ENCODE data around the gene GNA14. TPM values are rescaled to one million over a fixed set of nuclear protein-coding genes. Genes with fewer than 3 reads are reported as not detected.

The GNA14 gene
- total RNA-seq, 1 experiment from 2014 or later, result 0.37 TPM

DNA sequence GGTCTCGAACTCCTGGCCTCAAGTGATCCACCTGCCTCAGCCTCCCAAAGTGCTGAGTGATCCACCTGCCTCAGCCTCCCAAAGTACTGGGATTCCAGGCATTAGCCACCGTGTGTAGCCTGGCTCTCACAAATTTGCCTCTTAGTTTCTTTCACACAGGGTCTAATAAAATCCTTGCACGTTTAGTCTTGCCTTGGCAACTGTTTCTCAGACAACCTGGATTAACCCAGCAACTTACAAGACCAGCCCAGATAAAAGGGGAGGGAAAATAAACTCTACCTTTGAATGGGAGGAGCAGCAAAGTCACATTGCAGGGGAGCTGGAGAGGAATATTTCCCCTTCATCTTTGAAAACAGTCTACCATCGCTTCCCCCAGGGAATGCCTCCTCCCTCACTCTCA, 29.3 kb upstream of the GNA14 start:
- H3K9me3 Mint-ChIP-seq, result no peaks in the 10 kb centered on the region
- no peak overlapping the region for H2AFZ ChIP-seq (ENCODE audit: low read length)
- H4K8ac ChIP-seq (replicated peaks; ENCODE audit: insufficient read length, low read depth, low read length), result no peak overlapping the region
- no peak overlapping the region for H3K27ac Mint-ChIP-seq
- no peak overlapping the region for H2BK120ac ChIP-seq (ENCODE audit: low read depth, low read length, poor library complexity, severe bottlenecking)
- no peak overlapping the region for H3K27ac ChIP-seq (ENCODE audit: insufficient read length, low read depth, low read length)
- DNase-seq, result no peak
- H2BK5ac ChIP-seq (ENCODE audit: insufficient read length, low read length), result no peak overlapping the region
- no peak overlapping the region for H3K14ac ChIP-seq (ENCODE audit: insufficient read depth, low read length)
- no peak overlapping the region for H3K23ac ChIP-seq (ENCODE audit: insufficient read length, low read depth, low read length)
- no peak overlapping the region for H4K5ac ChIP-seq (ENCODE audit: insufficient read length, low read depth, low read length)
- H3K79me1 ChIP-seq (ENCODE audit: insufficient read depth, low read depth, low read length, poor library complexity, severe bottlenecking), result no peaks in the 10 kb centered on the region
- no peaks in the 10 kb centered on the region for H3K27me3 Mint-ChIP-seq (ENCODE audit: low read depth)
- no peaks in the 10 kb centered on the region for H3K23me2 ChIP-seq (ENCODE audit: insufficient read length, low read depth, low read length, poor library complexity, severe bottlenecking)
- no peak overlapping the region for H3K56ac ChIP-seq (ENCODE audit: insufficient read length, low read depth, low read length)
- H3K79me2 ChIP-seq (ENCODE audit: insufficient read depth, low read length), result no peaks in the 10 kb centered on the region
- H3K4me1 ChIP-seq (ENCODE audit: insufficient read depth, low read length), result no peaks in the 10 kb centered on the region
- no peaks in the 10 kb centered on the region for H3K9me3 ChIP-seq (ENCODE audit: control insufficient read depth, low read depth, low read length)
- no peak overlapping the region for H3K18ac ChIP-seq (ENCODE audit: insufficient read length, low read depth, low read length)
- no peak overlapping the region for H4K91ac ChIP-seq (ENCODE audit: insufficient read length, low read depth, low read length)
- no CpG with 5 or more reads among the region's 4 CpGs for WGBS (ENCODE audit: extremely low coverage, insufficient read length, low lambda C conversion rate)
- no peaks in the 10 kb centered on the region for H3K36me3 Mint-ChIP-seq (ENCODE audit: insufficient read depth in 1 of 3, low read depth in 3 of 3)
- no peaks in the 10 kb centered on the region for H3K4me1 Mint-ChIP-seq
- no peaks in the 10 kb centered on the region for H3K27me3 ChIP-seq (ENCODE audit: insufficient read depth, low read length)
- H4K20me1 ChIP-seq (ENCODE audit: control insufficient read depth, insufficient read depth, insufficient read length), result no peaks in the 10 kb centered on the region
- no peak overlapping the region for H3K4ac ChIP-seq (ENCODE audit: low read depth, low read length)
- no peak overlapping the region for H2BK12ac ChIP-seq (ENCODE audit: insufficient read length, low read depth, low read length)
- no peak overlapping the region for H2BK15ac ChIP-seq (ENCODE audit: low read depth, low read length)
- TF ChIP-seq, protein P1, sequence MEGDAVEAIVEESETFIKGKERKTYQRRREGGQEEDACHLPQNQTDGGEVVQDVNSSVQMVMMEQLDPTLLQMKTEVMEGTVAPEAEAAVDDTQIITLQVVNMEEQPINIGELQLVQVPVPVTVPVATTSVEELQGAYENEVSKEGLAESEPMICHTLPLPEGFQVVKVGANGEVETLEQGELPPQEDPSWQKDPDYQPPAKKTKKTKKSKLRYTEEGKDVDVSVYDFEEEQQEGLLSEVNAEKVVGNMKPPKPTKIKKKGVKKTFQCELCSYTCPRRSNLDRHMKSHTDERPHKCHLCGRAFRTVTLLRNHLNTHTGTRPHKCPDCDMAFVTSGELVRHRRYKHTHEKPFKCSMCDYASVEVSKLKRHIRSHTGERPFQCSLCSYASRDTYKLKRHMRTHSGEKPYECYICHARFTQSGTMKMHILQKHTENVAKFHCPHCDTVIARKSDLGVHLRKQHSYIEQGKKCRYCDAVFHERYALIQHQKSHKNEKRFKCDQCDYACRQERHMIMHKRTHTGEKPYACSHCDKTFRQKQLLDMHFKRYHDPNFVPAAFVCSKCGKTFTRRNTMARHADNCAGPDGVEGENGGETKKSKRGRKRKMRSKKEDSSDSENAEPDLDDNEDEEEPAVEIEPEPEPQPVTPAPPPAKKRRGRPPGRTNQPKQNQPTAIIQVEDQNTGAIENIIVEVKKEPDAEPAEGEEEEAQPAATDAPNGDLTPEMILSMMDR (conservative IDR thresholded peaks at IDR 0.05), result no peak
- H2AK5ac ChIP-seq (ENCODE audit: insufficient read length, low read length), result no peak overlapping the region
- no peak overlapping the region for H3K4me3 Mint-ChIP-seq
- no peak overlapping the region for H2BK20ac ChIP-seq (ENCODE audit: low read depth, low read length, poor library complexity, severe bottlenecking)
- H3T11ph ChIP-seq (ENCODE audit: low read length), result no peak overlapping the region
- no peak overlapping the region for H3K4me2 ChIP-seq (ENCODE audit: insufficient read depth, insufficient read length, low read length)
- H3K9ac ChIP-seq (ENCODE audit: extremely low read depth, insufficient read length, low read length), result no peak overlapping the region
